Measurements from ENCODE around the gene PEX10. TPM values are rescaled to one million over a fixed set of nuclear protein-coding genes. Genes with fewer than 3 reads are reported as not detected.

Gene PEX10
- total RNA-seq, 1 donor from 2014 or later, result 14.6 TPM

DNA sequence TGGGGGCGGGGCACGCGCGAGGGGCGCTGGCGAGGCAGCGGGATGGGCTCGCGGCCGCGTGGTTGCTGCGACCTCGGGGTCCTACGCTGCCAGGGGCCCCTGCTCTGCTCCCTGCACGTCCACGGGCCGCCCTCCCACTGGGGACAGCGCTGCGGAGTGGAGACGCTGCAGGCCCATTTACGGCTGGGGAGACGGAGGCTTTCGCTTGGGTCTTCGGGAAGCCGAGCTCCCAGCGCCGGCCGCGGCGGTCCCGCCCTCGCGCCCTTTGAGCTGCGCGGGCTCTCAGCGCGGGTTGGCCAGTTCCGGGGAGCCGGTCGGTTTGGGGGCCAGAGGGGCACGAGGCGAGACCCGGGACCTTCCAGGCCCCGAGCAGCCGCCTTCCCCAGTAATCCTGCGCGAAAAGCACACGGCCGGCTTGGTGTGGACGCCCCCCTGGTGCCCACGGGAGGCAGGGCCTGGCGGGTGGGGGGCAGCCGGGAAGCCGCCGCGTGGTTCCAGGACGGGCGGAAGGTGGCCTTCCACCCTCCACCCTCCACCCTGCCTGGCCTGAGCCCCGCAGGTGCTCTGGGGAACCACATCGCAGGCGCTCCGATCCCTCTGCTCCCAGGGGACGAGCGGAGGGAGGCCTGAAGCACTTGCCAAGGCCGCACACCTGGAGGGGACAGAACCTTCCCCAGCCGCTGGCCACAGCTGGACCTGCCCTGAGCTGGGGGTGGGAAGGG is 570 bp upstream of the PEX10 start:
- DNase-seq (no peak), ATAC-seq (peak; percentile 55)
- Histone ChIP-seq H3K27ac (peak overlapping the region; percentile 87), H3K4me1 (peaks cover 19% of the 10 kb centered on the region), H3K27me3 (peaks cover 6% of the 10 kb centered on the region), H3K9me3 (no peaks in the 10 kb centered on the region), H3K36me3 (peaks cover 9% of the 10 kb centered on the region), H3K4me3 (peak overlapping the region; percentile 95)
- TF ChIP-seq CTCF (IDR thresholded peaks at IDR 0.05), result no peak
- intact Hi-C loops (cut with DNase I), result loop anchor here (10.0 kb wide), 3 partner anchors 132 to 382 kb away; no protein-coding TSS in a partner anchor

DNA sequence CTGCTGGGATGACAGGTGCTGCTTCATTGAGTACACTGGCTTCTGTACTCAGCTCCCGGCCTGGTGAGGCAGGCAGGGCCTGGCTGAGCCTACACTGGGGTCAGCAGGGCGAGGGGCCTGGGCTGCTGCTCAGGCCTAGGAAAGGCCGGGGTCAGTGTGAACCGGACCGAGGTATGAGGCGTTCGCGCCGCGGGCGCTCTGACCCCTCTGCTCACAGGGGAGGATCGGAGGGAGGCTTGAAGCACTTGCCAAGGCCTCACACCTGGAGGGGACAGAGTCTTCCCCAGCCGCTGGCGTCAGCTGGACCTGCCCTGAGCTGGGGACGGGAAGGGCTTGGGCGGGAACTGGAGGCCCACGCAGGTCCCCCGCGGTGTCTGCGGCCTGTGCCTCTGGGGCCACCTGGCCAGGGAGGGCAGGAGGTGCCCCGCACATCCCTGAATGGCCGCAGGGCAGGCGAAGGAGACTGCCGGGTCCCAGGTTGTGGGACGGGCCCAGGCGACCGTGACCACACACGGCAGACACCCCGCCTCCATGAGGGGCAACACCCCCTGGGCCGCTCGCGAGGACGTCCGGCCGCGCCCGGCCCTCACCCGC is 466 bp downstream of the PEX10 start:
- Histone ChIP-seq H3K4me1 (peaks cover 19% of the 10 kb centered on the region), H3K27me3 (no peaks in the 10 kb centered on the region), H3K36me3 (peaks cover 16% of the 10 kb centered on the region), H3K9me3 (no peaks in the 10 kb centered on the region), H3K27ac (peak overlapping the region; percentile 87), H3K4me3 (peak overlapping the region; percentile 95)
- TF ChIP-seq CTCF (IDR thresholded peaks at IDR 0.05), result no peak
- peak; percentile 21 for ATAC-seq
- DNase-seq, result no peak
- intact Hi-C loops (cut with DNase I), result loop anchor here (10.0 kb wide), 3 partner anchors 133 to 383 kb away; no protein-coding TSS in a partner anchor

DNA sequence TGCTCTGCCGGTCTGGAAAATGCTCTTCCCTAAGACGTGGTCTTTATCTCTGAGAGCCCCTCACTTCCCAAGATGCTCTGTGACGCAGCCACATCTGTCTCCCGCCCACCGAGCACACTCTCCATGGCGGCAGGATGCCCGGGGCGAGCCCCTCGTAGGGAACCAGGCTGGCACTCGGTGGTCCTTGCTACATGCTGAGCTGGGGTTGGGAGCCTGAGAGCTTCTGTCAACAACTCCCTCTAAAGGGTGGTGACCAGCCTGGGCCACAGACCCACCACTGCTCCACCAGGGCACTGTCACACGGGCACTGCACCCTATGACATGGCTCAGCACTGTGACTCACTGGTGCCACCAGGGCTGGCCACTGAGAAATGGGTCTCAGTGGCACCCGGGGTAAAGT is 2.6 kb downstream of the PEX10 start:
- DNase-seq, result no peak
- intact Hi-C loops (cut with DNase I), result loop anchor here (10.0 kb wide), 3 partner anchors 135 to 385 kb away; no protein-coding TSS in a partner anchor
- no peak for ATAC-seq
- no peak overlapping the region for H3K4me3 ChIP-seq
- no peaks in the 10 kb centered on the region for H3K27me3 ChIP-seq
- peaks cover 36% of the 10 kb centered on the region for H3K36me3 ChIP-seq
- TF ChIP-seq CTCF (IDR thresholded peaks at IDR 0.05), result no peak
- peaks cover 19% of the 10 kb centered on the region for H3K4me1 ChIP-seq
- H3K27ac ChIP-seq, result no peak overlapping the region
- H3K9me3 ChIP-seq, result no peaks in the 10 kb centered on the region

- H3K4me1 ChIP-seq, result peaks cover 15% of the 10 kb centered on the region
- peaks cover 45% of the 10 kb centered on the region for H3K36me3 ChIP-seq
- no peaks in the 10 kb centered on the region for H3K9me3 ChIP-seq
- TF ChIP-seq CTCF (IDR thresholded peaks at IDR 0.05), result no peak
- intact Hi-C loops (cut with DNase I), result no loop called here
- no peak overlapping the region for H3K27ac ChIP-seq
- DNase-seq (no peak), ATAC-seq (no peak)
- no peaks in the 10 kb centered on the region for H3K27me3 ChIP-seq
- no peak overlapping the region for H3K4me3 ChIP-seq
Observed at GRCh38 chr1:2408859-2409276, 3.5 kb downstream of the PEX10 start.

GRCh38 chr1:2408456-2408855 is 3.9 kb downstream of the PEX10 start:
- peaks cover 11% of the 10 kb centered on the region for H3K4me1 ChIP-seq
- TF ChIP-seq CTCF (IDR thresholded peaks at IDR 0.05), result no peak
- no peak overlapping the region for H3K27ac ChIP-seq
- ATAC-seq (no peak), DNase-seq (no peak)
- H3K9me3 ChIP-seq, result no peaks in the 10 kb centered on the region
- H3K36me3 ChIP-seq, result peaks cover 49% of the 10 kb centered on the region
- intact Hi-C loops (cut with DNase I), result no loop called here
- no peak overlapping the region for H3K4me3 ChIP-seq
- H3K27me3 ChIP-seq, result no peaks in the 10 kb centered on the region

Measured in upper lobe of right lung (tissue), 1 donor.